Memory B cell (primary cell): Measurements from ENCODE around the gene HPCA.

Experiments used
- ATAC-seq: fragments of 150-1000 bp; cut with Tn5 transposase; 2 replicates; pipeline ENCODE4 v1.10.0; 2021; ENCODE audit warnings: low read depth, mild to moderate bottlenecking, moderate library complexity
- DNase-seq, 2 donors: peaks; one replicate each; pipeline ENCODE4 v3.0.0; 2022; ENCODE audit warnings: low spot score in 2 of 2
- H3K27ac Mint-ChIP-seq: one replicate; pipeline ENCODE4 v1.8.0; 2022; ENCODE audit warnings: mild to moderate bottlenecking, moderate library complexity, mixed read lengths
- H3K27me3 Mint-ChIP-seq: one replicate; pipeline ENCODE4 v1.8.0; 2022; ENCODE audit warnings: mixed read lengths
- H3K36me3 Mint-ChIP-seq: one replicate; pipeline ENCODE4 v1.8.0; 2022; ENCODE audit warnings: mild to moderate bottlenecking, mixed read lengths
- H3K4me1 Mint-ChIP-seq: one replicate; pipeline ENCODE4 v1.8.0; 2022; ENCODE audit warnings: mixed read lengths
- H3K4me3 Mint-ChIP-seq: one replicate; pipeline ENCODE4 v1.8.0; 2022; ENCODE audit warnings: mild to moderate bottlenecking, moderate library complexity, mixed read lengths
- H3K9me3 Mint-ChIP-seq: one replicate; pipeline ENCODE4 v1.8.0; 2022; ENCODE audit warnings: mixed read lengths

Gene HPCA

GRCh38 chr1:32877211-32878110 lies 8.8 kb upstream of the HPCA start:
- Mint-ChIP-seq H3K27me3 (peaks cover 26% of the 10 kb centered on the region), H3K36me3 (no peaks in the 10 kb centered on the region), H3K27ac (no peak overlapping the region), H3K4me1 (peaks cover 13% of the 10 kb centered on the region), H3K9me3 (no peaks in the 10 kb centered on the region), H3K4me3 (no peak overlapping the region)
- DNase-seq (peak in 1 of 2 donors; percentile 8), ATAC-seq (no peak)

- Mint-ChIP-seq H3K4me3 (no peak overlapping the region), H3K36me3 (no peaks in the 10 kb centered on the region), H3K27ac (no peak overlapping the region), H3K4me1 (peaks cover 8% of the 10 kb centered on the region), H3K9me3 (no peaks in the 10 kb centered on the region), H3K27me3 (peaks cover 23% of the 10 kb centered on the region)
- ATAC-seq (no peak), DNase-seq (peak in 1 of 2 donors; percentile 9)
These were observed 8.1 kb upstream of the HPCA start for GRCh38 chr1:32878183-32878582.

- no peak for ATAC-seq
- H3K4me3 Mint-ChIP-seq: no peak overlapping the region
- DNase-seq: peak in 1 of 2 donors; percentile 9
- no peaks in the 10 kb centered on the region for H3K9me3 Mint-ChIP-seq
- no peak overlapping the region for H3K27ac Mint-ChIP-seq
- no peaks in the 10 kb centered on the region for H3K36me3 Mint-ChIP-seq
- H3K4me1 Mint-ChIP-seq: peaks cover 8% of the 10 kb centered on the region
- peaks cover 26% of the 10 kb centered on the region for H3K27me3 Mint-ChIP-seq
These were observed 7.7 kb upstream of the HPCA start for GRCh38 chr1:32878637-32879041.

- Mint-ChIP-seq H3K27me3 (peaks cover 30% of the 10 kb centered on the region), H3K36me3 (peaks cover 2% of the 10 kb centered on the region), H3K4me3 (no peak overlapping the region), H3K4me1 (peaks cover 12% of the 10 kb centered on the region), H3K27ac (no peak overlapping the region), H3K9me3 (no peaks in the 10 kb centered on the region)
- DNase-seq (no peak), ATAC-seq (no peak)
These were observed 5.0 kb upstream of the HPCA start for GRCh38 chr1:32881291-32881690.

- Mint-ChIP-seq H3K27me3 (peaks cover 34% of the 10 kb centered on the region), H3K4me1 (peaks cover 15% of the 10 kb centered on the region), H3K27ac (no peak overlapping the region), H3K9me3 (no peaks in the 10 kb centered on the region), H3K4me3 (no peak overlapping the region), H3K36me3 (peaks cover 2% of the 10 kb centered on the region)
- ATAC-seq (no peak), DNase-seq (no peak)
These were observed 4.1 kb upstream of the HPCA start for GRCh38 chr1:32881871-32882850.

- Mint-ChIP-seq H3K9me3 (no peaks in the 10 kb centered on the region), H3K27ac (no peak overlapping the region)
- ATAC-seq: peak; percentile 16
These were observed 2.8 kb upstream of the HPCA start for GRCh38 chr1:32883338-32884031.

GRCh38 chr1:32884032-32884372 lies 2.3 kb upstream of the HPCA start:
- DNase-seq (no peak), ATAC-seq (no peak)
- Mint-ChIP-seq H3K27me3 (peaks cover 36% of the 10 kb centered on the region), H3K4me3 (no peak overlapping the region), H3K36me3 (peaks cover 2% of the 10 kb centered on the region), H3K4me1 (peaks cover 16% of the 10 kb centered on the region), H3K9me3 (no peaks in the 10 kb centered on the region), H3K27ac (no peak overlapping the region)

More at GRCh38 chr1:32883338-32884031, 2.8 kb upstream of the HPCA start:
- no peak for DNase-seq
- peaks cover 35% of the 10 kb centered on the region for H3K27me3 Mint-ChIP-seq
- peaks cover 2% of the 10 kb centered on the region for H3K36me3 Mint-ChIP-seq
- H3K4me3 Mint-ChIP-seq: no peak overlapping the region
- peaks cover 16% of the 10 kb centered on the region for H3K4me1 Mint-ChIP-seq

- Mint-ChIP-seq H3K9me3 (no peaks in the 10 kb centered on the region), H3K4me1 (peaks cover 16% of the 10 kb centered on the region), H3K27me3 (peaks cover 40% of the 10 kb centered on the region), H3K27ac (no peak overlapping the region), H3K4me3 (no peak overlapping the region), H3K36me3 (peaks cover 2% of the 10 kb centered on the region)
- ATAC-seq (no peak), DNase-seq (no peak)
These were observed 1.6 kb upstream of the HPCA start for GRCh38 chr1:32884726-32885125.

GRCh38 chr1:32885676-32886003 lies 651 bp upstream of the HPCA start:
- no peaks in the 10 kb centered on the region for H3K9me3 Mint-ChIP-seq
- peaks cover 2% of the 10 kb centered on the region for H3K36me3 Mint-ChIP-seq
- H3K27me3 Mint-ChIP-seq: peaks cover 47% of the 10 kb centered on the region
- peak overlapping the region; percentile 18 for H3K4me3 Mint-ChIP-seq
- ATAC-seq: no peak
- peaks cover 16% of the 10 kb centered on the region for H3K4me1 Mint-ChIP-seq
- no peak overlapping the region for H3K27ac Mint-ChIP-seq
- DNase-seq: no peak

- no peaks in the 10 kb centered on the region for H3K9me3 Mint-ChIP-seq
- ATAC-seq (no peak), DNase-seq (no peak)
- no peak overlapping the region for H3K27ac Mint-ChIP-seq
- peaks cover 16% of the 10 kb centered on the region for H3K4me1 Mint-ChIP-seq
- peaks cover 51% of the 10 kb centered on the region for H3K27me3 Mint-ChIP-seq
- no peak overlapping the region for H3K4me3 Mint-ChIP-seq
- H3K36me3 Mint-ChIP-seq: peaks cover 2% of the 10 kb centered on the region
These were observed 630 bp downstream of the HPCA start for GRCh38 chr1:32886828-32887414.

GRCh38 chr1:32887623-32888022 lies 1.3 kb downstream of the HPCA start:
- Mint-ChIP-seq H3K9me3 (no peaks in the 10 kb centered on the region), H3K4me3 (no peak overlapping the region), H3K27me3 (peaks cover 58% of the 10 kb centered on the region), H3K36me3 (peaks cover 4% of the 10 kb centered on the region), H3K4me1 (peaks cover 20% of the 10 kb centered on the region), H3K27ac (no peak overlapping the region)
- ATAC-seq: no peak
- no peak for DNase-seq

- Mint-ChIP-seq H3K36me3 (peaks cover 4% of the 10 kb centered on the region), H3K27ac (no peak overlapping the region), H3K4me1 (peaks cover 21% of the 10 kb centered on the region), H3K9me3 (no peaks in the 10 kb centered on the region), H3K4me3 (no peak overlapping the region), H3K27me3 (peaks cover 59% of the 10 kb centered on the region)
- no peak for DNase-seq
- ATAC-seq: no peak
These were observed 1.8 kb downstream of the HPCA start for GRCh38 chr1:32888134-32888533.

- Mint-ChIP-seq H3K4me3 (no peak overlapping the region), H3K4me1 (peaks cover 24% of the 10 kb centered on the region), H3K27ac (no peak overlapping the region), H3K36me3 (peaks cover 4% of the 10 kb centered on the region), H3K27me3 (peaks cover 54% of the 10 kb centered on the region), H3K9me3 (no peaks in the 10 kb centered on the region)
- ATAC-seq: no peak
- no peak for DNase-seq
These were observed 2.6 kb downstream of the HPCA start for GRCh38 chr1:32888677-32889420.
